ENCODE measurements around the gene MOB3C. TPM values are rescaled to one million over a fixed set of nuclear protein-coding genes. Genes with fewer than 3 reads are reported as not detected.

The MOB3C gene
- total RNA-seq, 3 donors from 2014 or later = 8.3 to 11.9 (median 11.0) TPM

DNA sequence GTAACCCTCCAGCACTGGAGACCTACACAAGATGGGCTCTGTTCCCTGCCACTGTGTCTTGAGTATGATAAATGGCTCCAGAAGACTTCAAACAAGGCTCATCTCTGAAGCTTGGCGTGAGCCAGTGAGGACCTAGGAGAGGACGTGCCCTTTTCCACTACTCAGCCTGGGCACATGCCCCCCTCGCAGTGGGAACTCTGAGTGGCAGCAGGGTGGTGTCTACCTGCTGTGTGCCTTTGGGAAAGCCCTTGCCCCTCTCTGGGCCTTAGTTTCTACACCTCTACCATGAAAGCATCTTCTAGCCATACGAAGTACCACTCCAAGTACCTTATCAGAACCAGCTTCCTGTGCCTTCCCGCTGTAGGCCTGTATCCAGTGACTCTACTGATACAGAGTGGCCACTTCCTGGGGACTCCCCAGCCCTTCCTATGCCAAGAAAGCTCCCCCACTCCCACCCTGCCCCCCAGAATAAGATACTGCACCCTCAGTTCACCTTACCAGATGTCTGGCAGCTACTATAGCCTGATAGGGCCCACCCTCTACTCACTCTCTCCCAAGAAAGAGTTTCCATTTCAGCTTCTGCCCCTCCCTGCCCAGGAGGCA is 3.1 kb upstream of the MOB3C start:
- H3K36me3 Mint-ChIP-seq (ENCODE audit: insufficient read depth) = no peaks in the 10 kb centered on the region
- H3K27me3 Mint-ChIP-seq (ENCODE audit: low read depth) = no peaks in the 10 kb centered on the region
- no peak for DNase-seq
- ATAC-seq = no peak
- H3K4me1 Mint-ChIP-seq (ENCODE audit: low read depth) = peaks cover 27% of the 10 kb centered on the region
- H3K4me3 Mint-ChIP-seq = no peak overlapping the region
- H3K9me3 Mint-ChIP-seq = no peaks in the 10 kb centered on the region

DNA sequence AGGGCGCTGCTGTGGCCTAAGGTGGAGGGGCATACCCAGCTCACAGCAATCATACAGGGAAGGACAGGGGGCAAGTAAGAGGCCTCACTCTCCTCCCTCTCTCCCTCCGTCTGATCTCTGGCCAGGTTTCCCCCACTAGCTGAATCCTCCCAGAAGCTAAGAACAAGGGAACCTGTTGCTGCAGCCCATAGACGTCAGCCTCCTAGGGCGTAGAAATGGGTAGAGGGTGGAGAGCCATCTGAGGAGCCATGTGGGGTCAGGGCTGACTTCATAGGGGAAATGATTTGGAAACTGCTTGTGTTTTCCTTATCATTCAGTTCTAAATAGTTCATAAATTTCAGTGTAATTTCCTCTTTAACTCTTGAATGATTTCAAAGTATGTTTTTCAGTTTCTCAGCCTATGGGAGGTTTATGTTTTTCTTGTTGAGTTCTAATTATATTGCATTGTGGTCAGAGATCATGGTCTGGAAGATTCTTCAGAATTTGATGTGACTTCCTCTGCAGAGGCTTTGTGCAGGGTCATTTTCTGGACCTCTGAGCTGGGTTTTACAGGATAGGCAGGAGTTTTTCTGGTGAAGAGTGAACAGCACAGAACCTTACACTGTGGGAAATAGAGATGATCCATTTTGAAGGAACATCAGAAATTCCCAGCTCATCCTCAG is 2.3 kb upstream of the MOB3C start:
- Mint-ChIP-seq H3K36me3 (ENCODE audit: insufficient read depth) (no peaks in the 10 kb centered on the region), H3K9me3 (no peaks in the 10 kb centered on the region), H3K4me3 (no peak overlapping the region), H3K27me3 (ENCODE audit: low read depth) (no peaks in the 10 kb centered on the region), H3K4me1 (ENCODE audit: low read depth) (peaks cover 36% of the 10 kb centered on the region)
- no peak for ATAC-seq
- DNase-seq = no peak

DNA sequence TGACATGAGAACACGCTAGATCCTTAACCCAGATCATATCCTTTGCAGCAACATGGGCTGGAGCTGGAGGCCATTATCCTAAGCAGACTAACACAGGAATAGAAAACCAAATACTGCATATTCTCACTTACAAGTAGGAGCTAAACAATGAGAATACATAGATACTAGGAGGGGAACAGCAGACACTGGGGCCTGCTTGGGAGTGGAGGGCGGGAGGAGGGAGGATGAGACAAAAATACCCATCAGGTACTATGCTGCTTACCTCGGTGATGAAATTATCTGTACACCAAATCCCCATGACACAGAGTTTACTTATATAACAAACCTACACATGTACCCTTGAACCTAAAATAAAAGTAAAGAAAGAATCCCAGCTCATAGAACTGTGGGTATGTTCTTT is 1.2 kb upstream of the MOB3C start:
- Mint-ChIP-seq H3K4me1 (ENCODE audit: low read depth) (peaks cover 44% of the 10 kb centered on the region), H3K36me3 (ENCODE audit: insufficient read depth) (no peaks in the 10 kb centered on the region), H3K9me3 (no peaks in the 10 kb centered on the region), H3K4me3 (peak overlapping the region; percentile 90), H3K27me3 (ENCODE audit: low read depth) (no peaks in the 10 kb centered on the region)
- DNase-seq (no peak), ATAC-seq (no peak)

DNA sequence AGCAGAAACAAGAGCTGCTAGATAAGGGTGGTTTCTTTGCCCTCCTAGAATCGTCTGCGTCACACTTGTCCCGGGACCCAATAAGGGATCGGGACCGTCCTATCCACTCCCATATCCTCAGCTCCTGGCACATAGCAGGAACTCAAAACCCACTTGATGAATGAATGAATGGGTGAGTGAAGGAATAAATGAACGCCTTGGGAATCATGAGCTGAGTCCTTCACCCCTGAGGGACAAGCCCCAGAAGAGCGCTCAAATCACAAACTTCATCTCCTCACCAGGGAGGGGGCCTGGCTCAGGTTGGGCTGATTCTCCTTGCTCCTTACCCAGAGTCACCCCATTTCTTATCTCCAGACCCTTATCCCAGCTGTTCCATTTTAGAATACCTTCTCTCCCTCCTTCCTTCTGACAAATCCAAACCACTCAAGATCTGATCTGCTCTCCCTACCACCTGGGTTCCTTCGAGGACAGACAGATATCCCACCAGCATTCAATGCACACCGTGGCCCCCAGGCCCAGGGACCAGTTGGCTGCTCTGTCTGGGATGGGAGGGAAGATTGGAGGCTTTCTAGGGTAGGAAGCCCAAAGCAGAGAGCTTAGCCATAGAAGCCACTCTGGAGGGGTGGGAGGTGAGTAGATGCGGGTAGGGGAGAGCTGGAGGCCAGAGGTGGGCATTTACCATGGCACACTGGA is 643 bp upstream of the MOB3C start:
- Mint-ChIP-seq H3K9me3 (no peaks in the 10 kb centered on the region), H3K4me1 (ENCODE audit: low read depth) (peaks cover 48% of the 10 kb centered on the region), H3K36me3 (ENCODE audit: insufficient read depth) (no peaks in the 10 kb centered on the region), H3K4me3 (peak overlapping the region; percentile 90), H3K27me3 (ENCODE audit: low read depth) (no peaks in the 10 kb centered on the region)
- DNase-seq (no peak), ATAC-seq (no peak)

DNA sequence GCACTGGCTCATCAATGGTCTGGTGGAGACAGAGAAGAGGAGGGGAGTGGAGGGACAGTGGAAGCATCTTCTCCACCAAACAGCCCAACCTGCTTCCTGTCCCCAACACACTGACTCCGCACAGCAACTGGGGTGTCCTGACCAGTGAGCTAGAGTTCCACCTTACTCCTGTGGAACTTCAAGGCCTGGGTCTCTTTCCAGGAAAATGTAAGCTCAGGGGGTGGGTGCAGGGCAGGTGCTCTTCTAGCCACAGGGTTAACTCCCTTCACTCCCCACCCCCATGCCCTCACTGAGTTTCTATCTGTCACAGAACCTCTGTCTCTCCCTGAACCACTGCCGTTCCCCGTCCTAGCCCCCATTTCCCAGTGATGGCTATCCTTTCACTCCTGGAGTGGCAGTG is 876 bp downstream of the MOB3C start:
- peaks cover 61% of the 10 kb centered on the region for H3K4me1 Mint-ChIP-seq (ENCODE audit: low read depth)
- no peaks in the 10 kb centered on the region for H3K9me3 Mint-ChIP-seq
- ATAC-seq (peak; percentile 11 to 26), DNase-seq (no peak)
- peak overlapping the region; percentile 90 for H3K4me3 Mint-ChIP-seq
- no peaks in the 10 kb centered on the region for H3K27me3 Mint-ChIP-seq (ENCODE audit: low read depth)
- H3K36me3 Mint-ChIP-seq (ENCODE audit: insufficient read depth) = no peaks in the 10 kb centered on the region

DNA sequence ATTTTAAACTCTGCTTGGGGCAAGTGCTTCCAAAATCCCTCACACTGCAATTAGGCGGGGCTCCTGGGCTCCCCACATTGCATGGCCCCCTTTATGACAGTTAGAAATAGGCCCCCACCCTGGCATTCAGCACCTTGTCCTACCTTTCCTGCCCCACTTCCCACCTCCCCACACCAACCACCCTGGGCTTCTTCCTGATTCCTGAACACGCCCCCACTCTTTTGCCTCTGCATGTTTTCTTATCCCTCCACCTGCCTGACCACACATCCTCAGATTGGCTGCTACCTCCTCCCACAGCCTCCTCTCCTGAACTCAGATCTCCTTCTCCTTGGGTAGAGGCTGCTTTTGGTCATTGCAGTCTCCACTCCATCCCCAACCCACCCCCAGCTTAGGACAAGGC is 1.5 kb downstream of the MOB3C start:
- ATAC-seq = no peak
- Mint-ChIP-seq H3K27me3 (ENCODE audit: low read depth) (no peaks in the 10 kb centered on the region), H3K4me1 (ENCODE audit: low read depth) (peaks cover 61% of the 10 kb centered on the region), H3K36me3 (ENCODE audit: insufficient read depth) (no peaks in the 10 kb centered on the region), H3K9me3 (no peaks in the 10 kb centered on the region), H3K4me3 (peak overlapping the region; percentile 90)
- DNase-seq = no peak

DNA sequence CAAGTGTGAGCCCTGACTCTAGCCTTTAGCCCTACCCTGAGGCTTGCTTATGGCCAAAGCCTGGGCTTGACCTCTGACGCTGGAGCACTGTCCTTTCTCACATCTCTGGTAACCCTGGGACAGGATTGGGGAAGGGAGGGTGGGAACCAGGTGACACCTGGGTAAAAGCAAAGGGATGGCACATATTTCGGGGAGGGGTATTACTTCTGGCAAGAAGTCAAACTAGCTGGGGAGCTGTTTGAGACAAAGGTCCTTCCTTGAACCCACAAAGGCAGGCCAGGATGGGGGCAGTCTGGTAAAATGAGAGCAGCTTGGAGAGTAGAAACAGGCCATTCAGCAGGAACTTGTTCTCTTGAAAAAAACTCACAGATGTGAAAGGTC is 2.0 kb downstream of the MOB3C start:
- peaks cover 64% of the 10 kb centered on the region for H3K4me1 Mint-ChIP-seq (ENCODE audit: low read depth)

DNA sequence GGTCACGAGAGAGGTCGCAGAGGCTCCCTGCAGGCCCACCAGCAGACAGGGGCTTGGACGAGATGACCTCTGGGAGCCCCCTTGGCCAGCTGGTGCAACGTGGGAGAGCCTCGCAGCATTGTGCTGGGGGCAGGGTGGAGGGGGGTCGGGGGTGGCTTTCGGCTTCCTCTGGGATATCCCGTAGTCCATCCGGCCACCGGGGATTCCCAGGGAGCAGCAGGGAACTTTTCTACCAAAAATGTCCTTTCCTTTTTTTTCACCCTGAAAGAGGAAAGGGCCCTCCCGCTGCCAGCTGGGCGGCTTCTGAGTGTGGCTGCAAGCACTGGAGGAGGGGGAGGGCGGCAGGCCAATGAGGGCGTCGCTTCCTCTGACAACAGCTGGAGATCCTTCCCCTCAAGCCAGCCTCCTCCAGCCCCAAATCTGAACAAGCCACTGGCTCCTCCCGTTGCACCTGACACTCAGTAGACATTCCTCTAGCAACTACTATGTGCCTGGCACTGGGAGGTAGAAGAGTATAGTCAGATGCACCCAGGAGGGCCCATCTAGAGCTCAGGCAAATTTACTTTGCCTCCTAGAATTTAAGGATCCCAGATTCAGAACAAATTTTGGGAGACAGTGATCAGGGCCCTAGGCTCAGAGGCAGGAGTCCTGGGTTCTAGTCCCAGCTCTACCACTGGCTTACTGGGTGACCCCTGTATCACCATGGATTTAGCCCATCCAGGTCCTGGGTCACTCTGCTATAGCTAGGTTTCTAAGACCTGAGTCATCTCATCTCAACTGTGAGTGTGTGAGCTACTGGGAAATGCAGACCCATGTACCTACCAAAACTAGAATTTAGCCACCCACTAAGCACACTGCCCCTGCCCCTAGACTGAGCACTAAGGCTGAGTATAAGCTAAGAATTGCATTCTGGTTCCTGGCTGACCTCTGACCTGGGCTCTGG is 2.7 kb downstream of the MOB3C start:
- peak; percentile 11 to 23 for ATAC-seq
- H3K4me3 Mint-ChIP-seq = peak overlapping the region; percentile 49
- H3K36me3 Mint-ChIP-seq (ENCODE audit: insufficient read depth) = peaks cover 10% of the 10 kb centered on the region
- no peaks in the 10 kb centered on the region for H3K27me3 Mint-ChIP-seq (ENCODE audit: low read depth)
- DNase-seq = no peak
- peaks cover 62% of the 10 kb centered on the region for H3K4me1 Mint-ChIP-seq (ENCODE audit: low read depth)
- no peaks in the 10 kb centered on the region for H3K9me3 Mint-ChIP-seq

More for the DNA sequence above, 2.0 kb downstream of the MOB3C start:
- H3K36me3 Mint-ChIP-seq (ENCODE audit: insufficient read depth) = peaks cover 4% of the 10 kb centered on the region
- peak overlapping the region; percentile 49 for H3K4me3 Mint-ChIP-seq
- no peaks in the 10 kb centered on the region for H3K27me3 Mint-ChIP-seq (ENCODE audit: low read depth)
- no peaks in the 10 kb centered on the region for H3K9me3 Mint-ChIP-seq
- ATAC-seq (no peak), DNase-seq (no peak)

DNA sequence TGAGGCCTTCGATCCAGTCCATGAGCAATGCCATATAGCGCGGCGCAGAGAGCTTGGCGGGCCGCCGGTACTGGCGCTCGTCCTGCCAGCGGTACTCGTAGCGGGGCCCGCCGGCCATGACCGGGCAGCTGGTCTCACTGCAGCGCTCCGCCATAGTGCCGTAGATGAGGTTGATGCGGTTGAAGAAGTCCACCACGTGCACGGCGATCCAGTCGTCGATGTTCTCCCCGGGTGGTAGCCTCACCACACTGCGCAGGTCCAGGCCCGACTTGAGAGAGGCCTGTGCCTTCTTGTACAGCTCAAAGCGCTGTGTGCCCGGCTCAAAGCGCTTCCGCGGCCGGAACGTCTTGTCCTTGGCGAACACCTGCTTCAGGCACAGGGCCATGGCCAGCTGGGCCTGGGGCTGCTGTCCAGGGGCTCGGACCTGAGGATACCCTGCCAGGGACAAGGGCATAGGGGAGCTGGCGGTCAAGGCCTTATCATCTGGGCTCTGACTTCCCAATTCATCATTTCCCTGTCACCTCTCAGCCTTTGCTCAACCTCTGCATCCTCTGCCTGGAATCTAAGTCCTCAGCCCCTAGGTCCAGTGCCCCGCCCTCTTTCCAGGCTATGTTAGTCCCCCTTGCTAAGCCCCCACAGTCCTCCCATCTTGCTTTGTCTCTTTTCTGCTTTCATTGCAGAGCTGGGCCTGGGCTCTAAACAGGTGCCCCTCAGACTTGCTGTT is 3.5 kb downstream of the MOB3C start:
- H3K9me3 Mint-ChIP-seq = no peaks in the 10 kb centered on the region
- H3K4me1 Mint-ChIP-seq (ENCODE audit: low read depth) = peaks cover 62% of the 10 kb centered on the region
- DNase-seq (no peak), ATAC-seq (no peak)
- H3K4me3 Mint-ChIP-seq = no peak overlapping the region
- H3K27me3 Mint-ChIP-seq (ENCODE audit: low read depth) = no peaks in the 10 kb centered on the region
- peaks cover 17% of the 10 kb centered on the region for H3K36me3 Mint-ChIP-seq (ENCODE audit: insufficient read depth)

DNA sequence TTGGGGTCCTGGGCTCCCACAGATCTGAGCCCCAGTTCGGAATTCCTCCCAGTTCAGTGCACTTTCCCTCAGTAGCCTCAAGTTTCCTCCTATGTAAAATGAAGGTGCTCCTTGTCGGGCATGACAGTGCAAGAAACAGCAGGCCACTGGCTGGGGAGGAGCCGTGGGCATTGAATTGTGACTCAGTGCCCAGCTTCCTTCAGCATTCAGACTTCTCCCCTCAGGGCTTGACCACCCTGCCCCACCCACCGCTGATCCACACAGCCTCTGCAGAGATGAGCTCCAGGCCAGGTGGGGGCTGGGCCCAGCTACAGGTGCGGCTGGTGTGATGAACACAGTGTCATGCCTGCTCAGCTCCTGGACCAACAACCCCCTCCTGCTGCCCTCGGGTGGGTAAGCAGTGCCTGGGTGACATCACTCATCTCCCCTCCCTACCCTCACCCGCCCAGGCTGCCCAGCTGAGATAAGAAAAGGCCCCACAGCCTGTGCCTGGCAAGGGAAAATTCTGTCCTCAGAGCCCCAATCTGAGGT is 4.9 kb downstream of the MOB3C start:
- no peak overlapping the region for H3K4me3 Mint-ChIP-seq
- H3K27me3 Mint-ChIP-seq (ENCODE audit: low read depth) = no peaks in the 10 kb centered on the region
- H3K4me1 Mint-ChIP-seq (ENCODE audit: low read depth) = peaks cover 52% of the 10 kb centered on the region
- peaks cover 20% of the 10 kb centered on the region for H3K36me3 Mint-ChIP-seq (ENCODE audit: insufficient read depth)
- ATAC-seq = no peak
- H3K9me3 Mint-ChIP-seq = no peaks in the 10 kb centered on the region
- DNase-seq = no peak

DNA sequence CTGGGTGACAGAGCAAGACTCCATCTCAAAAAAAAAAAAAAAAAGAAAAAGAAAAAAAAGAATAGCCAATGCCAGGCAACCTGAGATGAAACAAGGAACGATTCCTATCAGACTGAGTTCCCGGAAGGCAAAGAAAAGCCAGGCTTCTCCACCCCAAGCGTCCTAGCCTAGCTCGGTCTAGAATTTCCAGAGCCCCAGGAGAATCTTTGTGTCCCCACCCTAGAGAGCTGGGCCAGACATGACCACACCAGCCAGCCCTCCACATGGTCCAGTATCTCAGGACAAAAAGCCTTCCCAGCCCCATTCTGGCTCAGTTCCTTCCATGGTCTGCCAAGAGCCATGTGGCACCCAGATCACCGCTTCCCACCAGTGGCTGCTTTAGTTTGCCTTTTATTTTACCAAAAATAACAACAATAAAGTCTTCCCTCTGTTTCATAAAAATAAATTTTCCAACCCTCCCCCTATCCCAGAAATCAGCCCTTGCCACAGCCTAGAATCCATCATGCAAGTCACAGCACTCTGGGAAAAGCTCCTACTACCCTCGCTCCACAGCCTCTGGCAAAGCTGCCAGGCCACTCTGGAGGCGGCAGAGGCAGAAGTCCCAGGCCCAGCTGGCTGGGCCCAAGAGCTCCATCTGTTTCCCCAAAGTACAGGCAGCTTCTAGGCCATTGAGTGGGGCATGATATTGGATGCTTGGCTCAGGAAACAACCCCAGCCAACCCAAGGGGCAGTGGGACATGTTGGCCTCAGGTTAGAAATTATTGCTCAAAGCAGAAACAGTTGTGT is 9.1 kb downstream of the MOB3C start:
- H3K27me3 Mint-ChIP-seq (ENCODE audit: low read depth) = no peaks in the 10 kb centered on the region
- peaks cover 54% of the 10 kb centered on the region for H3K4me1 Mint-ChIP-seq (ENCODE audit: low read depth)
- DNase-seq = no peak
- no peak for ATAC-seq
- no peak overlapping the region for H3K4me3 Mint-ChIP-seq
- H3K9me3 Mint-ChIP-seq = no peaks in the 10 kb centered on the region
- peaks cover 20% of the 10 kb centered on the region for H3K36me3 Mint-ChIP-seq (ENCODE audit: insufficient read depth)

DNA sequence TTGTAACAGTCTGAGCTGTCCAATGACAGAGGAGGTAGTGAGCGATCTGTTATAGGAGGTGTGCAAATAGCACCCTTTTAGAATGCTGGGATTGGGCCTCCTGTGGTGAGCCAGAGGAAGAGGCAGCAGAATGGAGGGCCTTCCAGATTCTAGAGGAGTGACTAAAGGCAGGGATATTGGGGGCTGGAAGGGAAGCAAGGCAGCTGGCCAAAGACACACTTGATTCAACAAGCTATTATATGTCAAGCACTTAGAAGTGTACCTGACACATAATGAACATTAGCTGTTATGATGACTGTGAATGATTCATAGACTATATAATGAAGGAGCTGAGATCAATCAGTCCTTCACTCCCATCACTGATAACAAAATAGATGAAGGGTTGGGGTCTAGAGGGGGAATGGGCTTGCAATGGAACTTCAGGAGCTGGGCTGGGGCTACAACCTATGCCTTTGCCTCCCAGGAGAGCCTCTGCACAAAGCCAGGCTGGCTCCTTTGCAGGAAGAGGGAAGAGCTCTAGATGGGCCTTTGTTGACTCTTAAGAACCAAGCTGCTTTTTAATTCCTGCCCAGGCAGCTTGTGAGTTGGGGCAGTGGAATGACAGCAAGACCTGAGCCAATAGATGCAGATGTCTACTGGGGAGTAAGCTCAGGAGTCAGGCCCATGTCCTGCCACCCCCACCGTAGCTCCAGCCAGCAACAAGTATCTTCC is 10.2 kb downstream of the MOB3C start:
- Mint-ChIP-seq H3K36me3 (ENCODE audit: insufficient read depth) (peaks cover 20% of the 10 kb centered on the region), H3K4me3 (no peak overlapping the region), H3K4me1 (ENCODE audit: low read depth) (peaks cover 52% of the 10 kb centered on the region), H3K27me3 (ENCODE audit: low read depth) (no peaks in the 10 kb centered on the region), H3K9me3 (no peaks in the 10 kb centered on the region)
- ATAC-seq (no peak), DNase-seq (no peak)
